GM19395 (cell line): ENCODE data around the gene SLC9A3.

Source experiments
- ATAC-seq: cut with Tn5 transposase; IDR thresholded peaks from one replicate; pipeline ENCODE4 v1.9.1; 2021; ENCODE audit warnings: mild to moderate bottlenecking, moderate library complexity; ENCODE audit not compliant: unreplicated experiment

Gene SLC9A3

GRCh38 chr5:448061-448765 lies 76.0 kb downstream of the SLC9A3 start:
- ATAC-seq = no peak

- ATAC-seq = no peak
Observed at GRCh38 chr5:447501-447900, 76.7 kb downstream of the SLC9A3 start.

- no peak for ATAC-seq
Observed at GRCh38 chr5:446883-447263, 77.4 kb downstream of the SLC9A3 start.

GRCh38 chr5:446066-446882 lies 78.0 kb downstream of the SLC9A3 start:
- ATAC-seq = no peak

- ATAC-seq = no peak
Observed at GRCh38 chr5:445591-445990, 78.7 kb downstream of the SLC9A3 start.

- ATAC-seq = no peak
Observed at GRCh38 chr5:444226-444625, 80.0 kb downstream of the SLC9A3 start.

GRCh38 chr5:443239-444151 lies 80.8 kb downstream of the SLC9A3 start:
- ATAC-seq = peak; percentile 31

- ATAC-seq = peak; percentile 78
Observed at GRCh38 chr5:442335-443238, 81.7 kb downstream of the SLC9A3 start, which contains the start of gene EXOC3. Gene EXOC3 (plus strand): TSS chr5:443176. CDS start chr5:446206, 3,030 bp downstream.

GRCh38 chr5:441996-442334 lies 82.3 kb downstream of the SLC9A3 start:
- ATAC-seq = no peak

GRCh38 chr5:440401-441201 lies 83.6 kb downstream of the SLC9A3 start:
- no peak for ATAC-seq

- no peak for ATAC-seq
Observed at GRCh38 chr5:439636-440035, 84.6 kb downstream of the SLC9A3 start.

GRCh38 chr5:439181-439580 lies 85.1 kb downstream of the SLC9A3 start:
- no peak for ATAC-seq

- no peak for ATAC-seq
Observed at GRCh38 chr5:438481-438981, 85.7 kb downstream of the SLC9A3 start.

- no peak for ATAC-seq
Observed at GRCh38 chr5:437281-437771, 86.9 kb downstream of the SLC9A3 start.

GRCh38 chr5:436641-436975 lies 87.6 kb downstream of the SLC9A3 start:
- ATAC-seq = no peak

GRCh38 chr5:435961-436640 lies 88.1 kb downstream of the SLC9A3 start:
- ATAC-seq = no peak

GRCh38 chr5:435156-435790 lies 89.0 kb downstream of the SLC9A3 start:
- ATAC-seq = no peak

GRCh38 chr5:434443-435146 lies 89.7 kb downstream of the SLC9A3 start:
- no peak for ATAC-seq
